Measurements from ENCODE around the gene SLC6A5.
A peak's percentile ranks its signal among the peaks of the same experiment; 100 is the strongest.

The SLC6A5 gene

GRCh38 chr11:20621679-20622078, 22.3 kb downstream of the SLC6A5 start:
- no peak for DNase-seq (ENCODE audit: low read depth)

GRCh38 chr11:20623252-20623651, 23.8 kb downstream of the SLC6A5 start:
- DNase-seq (ENCODE audit: low read depth): no peak

GRCh38 chr11:20626279-20626678, 26.9 kb downstream of the SLC6A5 start:
- DNase-seq (ENCODE audit: low read depth): no peak

- no peak for DNase-seq (ENCODE audit: low read depth)
Observed at GRCh38 chr11:20627026-20627425, 27.6 kb downstream of the SLC6A5 start.

GRCh38 chr11:20627701-20628100, 28.3 kb downstream of the SLC6A5 start:
- DNase-seq (ENCODE audit: low read depth): no peak

GRCh38 chr11:20631519-20632168, 32.2 kb downstream of the SLC6A5 start:
- DNase-seq (ENCODE audit: low read depth): no peak

GRCh38 chr11:20632169-20632532, 32.7 kb downstream of the SLC6A5 start:
- DNase-seq (ENCODE audit: low read depth): no peak

- DNase-seq (ENCODE audit: low read depth): no peak
Observed at GRCh38 chr11:20634044-20634443, 34.6 kb downstream of the SLC6A5 start.

- DNase-seq (ENCODE audit: low read depth): no peak
Observed at GRCh38 chr11:20634781-20635180, 35.4 kb downstream of the SLC6A5 start.

GRCh38 chr11:20638074-20638473, 38.7 kb downstream of the SLC6A5 start:
- no peak for DNase-seq (ENCODE audit: low read depth)

GRCh38 chr11:20639688-20640087, 40.3 kb downstream of the SLC6A5 start:
- DNase-seq (ENCODE audit: low read depth): no peak

- DNase-seq (ENCODE audit: low read depth): no peak
Observed at GRCh38 chr11:20640401-20640800, 41.0 kb downstream of the SLC6A5 start.

GRCh38 chr11:20644360-20644759, 45.0 kb downstream of the SLC6A5 start:
- DNase-seq (ENCODE audit: low read depth): no peak

GRCh38 chr11:20647976-20648565, 48.7 kb downstream of the SLC6A5 start:
- peak; percentile 12 for DNase-seq (ENCODE audit: low read depth)

GRCh38 chr11:20652150-20652806, 52.9 kb downstream of the SLC6A5 start:
- DNase-seq (ENCODE audit: low read depth): no peak

- no peak for DNase-seq (ENCODE audit: low read depth)
Observed at GRCh38 chr11:20654038-20654437, 54.6 kb downstream of the SLC6A5 start.

GRCh38 chr11:20656901-20657300, 57.5 kb downstream of the SLC6A5 start:
- DNase-seq (ENCODE audit: low read depth): no peak

GRCh38 chr11:20658135-20658534, 58.7 kb downstream of the SLC6A5 start:
- no peak for DNase-seq (ENCODE audit: low read depth)

GRCh38 chr11:20661445-20661844, 62.0 kb downstream of the SLC6A5 start:
- no peak for DNase-seq (ENCODE audit: low read depth)

- DNase-seq (ENCODE audit: low read depth): no peak
Observed at GRCh38 chr11:20661850-20662249, 62.4 kb downstream of the SLC6A5 start.

GRCh38 chr11:20668131-20668809, 68.9 kb downstream of the SLC6A5 start:
- no peak for DNase-seq (ENCODE audit: low read depth)

GRCh38 chr11:20668844-20669819, 69.7 kb downstream of the SLC6A5 start, which contains the start of gene NELL1:
Gene NELL1 (plus strand): TSS chr11:20669586.
- DNase-seq (ENCODE audit: low read depth): no peak
